Measurements from ENCODE around the gene NXPH1. TPM values are rescaled to one million over a fixed set of nuclear protein-coding genes. Genes with fewer than 3 reads are reported as not detected.

NXPH1 gene
- total RNA-seq, 1 experiment from 2014 or later, result not detected

DNA sequence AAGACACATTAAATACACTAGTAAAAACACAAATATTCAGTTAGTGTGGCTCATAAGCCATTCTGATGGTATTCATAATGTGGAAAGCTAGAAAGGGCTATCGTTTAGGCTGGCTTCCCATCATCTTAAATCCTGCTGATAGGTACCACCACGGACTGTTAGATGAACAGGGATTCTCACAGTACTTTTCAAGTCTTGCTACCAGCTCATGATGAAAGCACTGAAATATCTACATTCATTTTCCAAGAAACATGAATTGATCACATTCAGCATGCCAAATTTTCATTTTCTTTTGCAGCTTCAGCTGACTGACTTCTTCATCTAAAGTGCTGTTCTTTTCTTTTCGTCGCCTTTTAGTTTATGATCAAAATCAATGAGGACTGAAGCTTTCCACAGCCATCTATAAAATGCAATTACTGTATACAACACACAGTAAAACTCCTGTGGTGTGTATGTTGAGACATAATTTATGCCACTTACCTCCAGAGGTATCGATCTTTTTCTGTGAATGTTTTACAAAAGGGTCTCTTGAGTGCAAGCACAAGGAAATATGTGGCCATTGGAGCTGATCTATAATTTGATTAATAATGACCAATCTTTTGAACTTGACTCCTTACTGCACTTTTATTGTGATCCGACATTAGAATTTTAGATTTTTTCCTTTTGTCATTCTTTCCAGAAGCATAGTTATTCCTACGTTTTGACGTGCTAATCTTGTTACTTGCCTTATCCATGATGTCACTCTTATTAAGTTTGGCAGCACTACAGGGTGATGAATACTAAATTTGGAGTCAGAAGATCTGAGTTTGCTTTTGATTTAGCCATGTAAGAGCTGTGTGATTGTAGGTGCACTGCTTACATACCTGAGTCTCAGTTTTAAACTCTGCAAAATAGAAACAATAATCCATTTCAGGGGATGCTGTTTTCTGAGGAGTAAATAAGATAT, 58.4 kb downstream of the NXPH1 start:
- no peak for DNase-seq (ENCODE audit: low read depth)

DNA sequence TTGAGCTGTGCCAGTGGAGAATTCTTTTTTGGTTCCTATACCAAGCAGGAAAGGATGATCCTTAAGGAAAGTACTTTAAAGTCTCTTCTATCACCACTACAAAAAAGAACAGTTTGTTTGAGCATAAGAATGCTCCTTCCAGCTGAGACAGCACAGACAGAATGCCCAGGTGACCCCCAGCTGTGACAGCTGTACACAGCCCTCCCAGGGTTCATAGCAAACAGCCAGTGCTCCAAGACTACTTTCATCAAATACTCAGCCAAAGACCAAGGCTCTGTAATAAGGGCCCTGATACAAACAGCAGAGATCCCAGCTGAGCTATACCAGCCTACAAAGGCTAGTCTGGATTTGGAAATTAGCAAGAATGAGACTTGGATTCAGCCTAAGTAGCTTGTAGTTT, 65.7 kb downstream of the NXPH1 start:
- no peak for DNase-seq (ENCODE audit: low read depth)

DNA sequence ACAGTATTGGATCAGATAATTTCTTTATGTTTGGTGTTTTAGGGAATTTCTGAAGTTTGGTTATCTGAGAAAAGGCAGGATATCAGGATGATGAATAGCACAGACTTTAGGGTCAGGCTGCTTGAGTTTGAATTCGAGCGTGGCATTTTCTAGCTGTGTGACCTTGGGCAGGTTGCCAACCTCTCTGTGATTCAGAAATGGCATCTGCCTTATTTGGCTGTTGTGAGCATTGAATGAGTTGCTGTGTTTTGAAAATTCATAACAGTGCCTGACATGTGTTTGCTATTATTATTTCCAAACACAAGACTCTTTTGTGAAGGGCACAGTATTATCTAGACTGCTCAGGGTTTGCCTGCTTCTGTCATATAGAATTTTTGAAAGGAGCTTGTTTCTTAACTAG, 66.9 kb downstream of the NXPH1 start:
- DNase-seq (ENCODE audit: low read depth), result no peak

DNA sequence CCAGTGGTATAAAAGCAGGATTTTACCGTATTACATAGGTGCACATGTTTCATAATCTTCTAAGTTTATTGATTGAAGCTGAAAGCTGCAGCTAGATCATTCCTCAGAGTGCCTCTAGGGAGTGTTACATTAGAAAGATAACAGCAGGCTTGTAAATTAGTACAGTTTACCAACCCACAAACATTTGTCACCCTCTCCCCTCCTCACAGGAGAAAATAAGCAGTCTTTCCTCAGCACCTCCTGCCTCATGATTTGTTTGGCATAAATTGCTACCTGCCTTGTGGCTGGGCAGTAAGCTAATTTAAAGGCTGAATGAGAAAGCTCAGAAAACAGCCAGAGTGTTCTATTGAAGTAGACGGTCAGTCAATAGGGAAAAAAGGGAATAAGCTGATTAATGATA, 74.2 kb downstream of the NXPH1 start:
- DNase-seq (ENCODE audit: low read depth), result no peak

DNA sequence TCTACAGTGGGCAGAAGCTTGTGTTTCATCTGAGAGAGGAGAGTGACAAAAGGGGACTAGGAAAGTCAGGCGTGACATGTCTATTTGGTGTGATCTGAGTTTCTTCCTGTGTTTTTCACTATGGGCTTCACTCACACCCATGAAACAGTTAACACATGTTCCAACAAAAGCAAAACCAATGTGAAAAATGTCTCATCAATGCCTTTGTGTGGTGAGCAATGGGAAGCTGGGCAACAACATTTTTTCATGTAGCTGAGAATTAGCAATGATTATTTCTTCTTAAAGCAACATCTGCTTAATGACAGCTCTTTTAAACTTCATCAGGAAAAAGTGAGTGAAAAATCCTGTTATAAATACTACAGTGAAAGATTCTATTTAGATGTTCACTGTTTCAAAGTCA, 76.2 kb downstream of the NXPH1 start:
- DNase-seq (ENCODE audit: low read depth), result no peak

DNA sequence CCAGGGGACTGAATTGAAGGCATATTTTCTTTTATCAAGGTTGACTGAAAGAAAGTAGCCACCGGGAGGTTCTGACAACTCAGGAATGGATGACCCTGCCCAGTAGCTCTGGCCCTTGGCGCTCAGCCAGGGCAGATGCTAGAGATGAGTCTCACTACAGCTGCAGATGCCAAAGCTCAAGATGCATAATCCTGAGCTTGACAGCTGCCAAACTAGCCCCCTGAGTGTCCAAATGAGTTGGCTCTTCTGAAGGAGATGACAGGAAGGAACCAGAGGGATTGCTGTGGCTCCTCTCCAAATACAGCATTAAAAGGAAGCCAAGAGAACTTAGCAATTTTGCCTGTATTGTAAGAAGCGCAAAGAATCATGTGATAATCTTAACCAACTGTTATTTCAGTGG, 78.4 kb downstream of the NXPH1 start:
- DNase-seq (ENCODE audit: low read depth), result no peak

DNA sequence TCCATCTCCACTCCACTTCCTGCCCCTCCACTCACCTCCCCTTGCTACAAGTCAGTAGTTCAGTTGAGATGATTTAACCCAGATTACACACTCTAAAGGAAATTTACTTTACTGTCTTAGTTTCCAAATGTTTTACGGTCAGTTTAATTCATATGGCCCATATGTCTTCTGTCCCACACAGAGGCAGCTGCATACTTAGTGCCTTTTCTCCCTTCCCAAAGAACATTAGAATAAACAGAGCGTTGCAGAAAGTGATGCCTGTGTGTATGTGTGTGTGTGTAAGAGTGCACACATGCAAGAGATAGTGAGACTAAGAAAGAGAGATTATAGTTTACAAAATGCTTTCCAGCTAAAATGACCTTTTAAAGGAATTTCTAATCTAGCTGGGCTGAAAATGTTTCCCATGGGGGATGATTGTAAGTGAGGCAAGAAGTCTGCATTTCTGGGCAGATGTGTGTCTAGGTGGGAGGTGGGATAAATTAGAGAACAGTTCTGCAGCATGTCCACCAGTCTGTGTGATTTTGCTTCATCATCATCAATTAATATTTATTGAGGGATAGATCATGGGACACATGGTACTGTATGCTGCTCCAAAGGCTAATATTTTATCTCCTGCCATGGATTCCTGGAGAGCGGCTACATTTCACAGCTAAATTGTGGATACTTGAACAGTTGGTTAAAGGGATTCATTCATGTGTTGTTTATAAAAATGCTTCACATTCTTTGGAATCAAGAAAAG, 81.5 kb downstream of the NXPH1 start:
- DNase-seq (ENCODE audit: low read depth), result no peak

DNA sequence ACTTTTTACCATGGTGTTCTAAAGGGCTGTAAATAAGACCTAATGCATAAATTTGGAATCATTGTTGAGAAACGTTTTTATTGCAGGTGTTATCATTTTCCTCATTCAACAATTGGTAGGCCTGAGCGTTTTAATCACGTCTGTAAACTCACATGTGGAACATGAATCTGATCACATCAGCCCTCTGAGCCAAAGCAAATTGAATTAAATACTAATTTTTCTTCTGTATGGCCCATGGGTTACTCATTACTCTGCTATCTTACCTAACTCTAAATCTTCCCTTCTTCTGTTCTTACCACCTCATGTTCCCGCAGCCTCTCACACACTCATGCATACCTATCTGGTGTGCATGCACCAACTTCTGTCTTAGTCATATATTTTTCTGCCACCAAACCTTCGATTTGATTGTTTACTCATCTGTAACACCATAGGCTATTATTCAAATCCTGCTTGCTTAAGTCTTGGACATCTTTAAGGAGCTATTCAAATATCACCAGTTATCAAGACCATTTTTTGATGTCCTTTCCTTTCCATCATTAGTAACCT, 82.3 kb downstream of the NXPH1 start:
- peak; percentile 58 for DNase-seq (ENCODE audit: low read depth)

DNA sequence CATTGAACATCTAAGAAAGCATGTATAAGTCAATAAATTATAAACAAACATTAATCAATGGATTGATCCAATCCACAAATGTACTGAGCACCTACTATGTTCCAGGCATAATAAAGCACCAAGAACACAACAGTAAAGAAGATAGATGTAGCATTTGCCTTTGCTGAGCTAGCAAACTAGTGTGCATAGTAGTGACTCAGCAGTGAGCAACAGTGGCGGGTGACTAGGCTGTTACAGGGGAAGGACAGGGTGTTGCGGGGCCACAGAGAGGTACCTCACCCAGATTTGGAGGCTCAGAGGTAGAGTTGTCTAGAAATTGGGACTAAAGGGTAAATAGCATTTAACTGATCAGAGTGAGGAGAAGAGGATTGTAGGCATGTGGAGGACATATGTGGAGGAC, 83.6 kb downstream of the NXPH1 start:
- peak; percentile 7 for DNase-seq (ENCODE audit: low read depth)

DNA sequence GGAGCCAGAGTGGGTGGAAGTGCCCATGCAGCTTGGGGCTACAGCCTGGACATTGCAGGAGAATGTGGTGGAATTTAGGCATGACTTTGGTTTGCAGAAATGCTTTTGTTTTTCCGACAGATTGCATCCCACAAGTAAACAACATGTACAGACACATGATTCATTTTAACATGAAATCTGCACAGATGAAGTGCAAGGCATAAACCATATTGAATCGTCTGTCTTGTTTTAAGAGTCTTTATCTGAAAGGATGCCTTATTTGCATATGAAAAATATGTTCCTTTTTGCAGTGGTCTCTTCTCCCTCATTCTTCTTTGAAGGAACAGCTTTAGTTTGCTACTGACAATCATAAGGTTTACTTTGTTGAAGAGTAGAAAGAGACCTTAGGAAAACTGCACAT, 94.9 kb downstream of the NXPH1 start:
- no peak for DNase-seq (ENCODE audit: low read depth)

DNA sequence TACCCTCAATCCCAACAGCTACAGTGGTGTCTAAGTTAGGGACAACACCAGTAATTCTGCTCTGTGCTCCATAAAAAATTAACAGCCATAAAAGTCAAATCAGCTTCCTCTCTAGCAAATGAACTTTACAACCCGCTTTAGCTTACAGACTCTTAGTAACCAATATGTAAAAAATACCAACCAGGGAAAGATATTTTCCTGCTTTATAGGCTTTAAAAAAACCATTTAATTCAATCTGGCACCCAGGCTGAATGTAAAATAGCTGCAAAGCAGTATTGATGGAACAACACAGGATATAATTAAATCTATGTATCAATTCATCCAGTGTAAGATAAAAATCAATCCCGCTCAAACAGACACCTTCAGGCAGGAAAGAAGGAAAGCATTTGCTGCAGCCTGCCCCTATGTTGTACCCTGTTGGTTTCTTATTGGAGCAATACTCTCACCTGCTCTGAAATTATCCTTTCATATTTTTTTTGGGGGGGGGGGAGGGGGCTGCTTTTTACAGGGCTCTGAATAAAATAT, 98.6 kb downstream of the NXPH1 start:
- no peak for DNase-seq (ENCODE audit: low read depth)

DNA sequence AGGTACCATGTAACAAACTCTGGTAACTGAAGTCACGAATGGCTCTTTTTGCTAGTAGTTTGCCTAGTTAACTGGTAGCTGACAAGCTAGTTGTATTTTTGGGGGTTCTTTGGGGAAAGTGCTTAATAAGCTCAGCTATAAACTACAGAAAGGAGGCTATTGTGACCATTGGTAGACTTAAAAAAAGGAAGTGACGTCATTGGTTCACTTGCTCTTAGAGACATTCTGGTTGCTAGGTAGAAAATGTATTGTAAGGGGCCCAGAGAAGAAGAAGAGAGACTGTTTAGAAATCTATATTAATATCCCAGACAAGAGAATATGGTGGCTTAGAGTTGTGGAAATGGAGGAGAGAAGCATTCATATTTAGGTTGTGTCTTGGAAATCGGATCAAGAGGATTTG, 103.0 kb downstream of the NXPH1 start:
- no peak for DNase-seq (ENCODE audit: low read depth)

DNA sequence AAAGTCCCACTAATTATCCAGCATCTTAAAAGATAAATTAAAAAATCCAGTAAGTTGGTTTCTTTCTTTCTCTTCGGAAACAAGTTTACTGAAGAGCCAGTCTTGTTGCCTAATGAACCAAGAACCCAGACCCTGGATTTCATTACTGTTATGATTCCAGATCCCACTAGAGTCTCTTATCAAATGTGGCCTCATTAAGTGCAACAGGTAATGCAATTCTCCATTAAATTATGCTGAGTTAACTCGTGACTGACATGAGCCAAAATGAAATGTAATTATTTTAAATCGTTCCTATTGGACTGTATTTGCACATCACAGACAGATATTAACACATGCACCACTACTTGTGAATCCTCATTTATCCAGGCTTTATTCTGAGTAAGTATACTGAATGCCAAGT, 115.6 kb downstream of the NXPH1 start:
- DNase-seq (ENCODE audit: low read depth), result no peak

DNA sequence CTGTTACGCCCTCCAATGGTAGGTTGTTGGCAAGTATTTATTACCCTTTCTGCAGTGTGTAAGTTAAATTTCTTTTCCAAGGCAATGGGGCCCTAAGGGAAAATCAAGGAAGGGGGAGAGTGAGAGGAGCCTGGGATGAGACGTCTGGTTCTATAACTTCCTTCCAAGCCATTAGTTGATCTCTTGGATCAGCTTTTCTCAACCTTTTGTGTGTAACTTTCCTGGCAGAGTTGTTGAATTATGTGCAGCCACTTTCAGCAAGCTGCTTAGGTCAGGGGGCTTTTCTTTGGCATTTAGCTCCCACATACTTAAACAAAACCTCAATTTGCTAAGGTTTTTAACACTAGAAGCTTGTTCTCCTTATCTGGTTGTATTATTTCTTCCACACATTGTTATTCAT, 127.1 kb downstream of the NXPH1 start:
- DNase-seq (ENCODE audit: low read depth), result no peak

DNA sequence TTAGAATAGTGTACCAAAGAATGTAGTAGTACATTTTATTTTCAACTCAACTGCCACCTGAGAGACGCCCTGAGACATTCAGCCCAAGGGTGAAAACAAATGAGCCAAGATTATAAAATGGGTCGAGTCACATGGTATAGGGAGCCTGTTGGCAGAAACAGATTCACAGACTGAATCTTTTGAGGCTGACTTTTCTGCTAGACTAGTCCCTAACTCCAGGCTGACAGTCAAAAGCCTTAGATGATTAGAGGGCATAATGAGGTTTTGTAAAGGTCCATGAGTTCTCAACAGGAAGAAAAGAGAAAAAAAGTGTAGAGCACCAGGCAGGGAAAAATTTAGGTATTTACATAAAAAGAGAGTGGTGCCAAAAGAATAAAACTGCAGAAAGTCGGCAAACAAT, 128.0 kb downstream of the NXPH1 start:
- DNase-seq (ENCODE audit: low read depth), result no peak

DNA sequence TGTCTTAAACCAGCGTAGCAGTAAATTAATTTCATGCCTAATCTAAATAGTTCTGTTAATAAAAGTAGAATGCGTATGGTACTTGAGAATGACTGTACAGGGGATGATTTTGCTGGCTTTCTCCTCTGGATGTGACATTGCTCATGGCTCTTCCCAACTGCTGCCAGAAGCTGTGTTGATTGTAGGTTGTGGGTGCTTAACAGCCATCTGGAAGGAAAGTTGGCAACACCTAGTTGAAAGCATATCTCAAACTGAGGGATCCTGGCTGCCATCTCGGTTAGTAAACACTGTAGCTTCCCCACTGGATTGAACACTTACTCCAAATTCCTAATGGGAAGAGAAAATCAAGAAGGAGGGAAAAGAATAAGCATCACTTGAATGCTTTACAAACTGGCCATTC, 130.9 kb downstream of the NXPH1 start:
- DNase-seq (ENCODE audit: low read depth), result no peak

DNA sequence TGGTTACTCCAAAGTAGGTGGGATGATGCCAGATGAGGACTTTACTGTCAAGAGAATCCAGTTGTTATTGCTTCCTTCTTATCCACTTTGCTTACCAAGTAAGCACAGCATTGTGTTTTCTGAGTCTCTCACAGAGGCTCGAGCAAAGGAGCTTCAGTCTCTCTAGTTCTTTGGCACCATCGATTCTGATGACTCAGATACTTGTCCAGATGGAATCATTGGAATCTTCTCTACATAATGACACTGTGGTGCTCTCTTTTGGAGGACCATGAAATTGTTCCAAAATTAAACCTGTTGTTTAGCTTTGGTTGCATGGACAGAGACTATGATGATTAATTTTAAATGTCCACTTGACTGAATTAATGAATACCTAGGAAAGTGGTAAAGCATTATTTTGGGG, 132.6 kb downstream of the NXPH1 start:
- DNase-seq (ENCODE audit: low read depth), result no peak

DNA sequence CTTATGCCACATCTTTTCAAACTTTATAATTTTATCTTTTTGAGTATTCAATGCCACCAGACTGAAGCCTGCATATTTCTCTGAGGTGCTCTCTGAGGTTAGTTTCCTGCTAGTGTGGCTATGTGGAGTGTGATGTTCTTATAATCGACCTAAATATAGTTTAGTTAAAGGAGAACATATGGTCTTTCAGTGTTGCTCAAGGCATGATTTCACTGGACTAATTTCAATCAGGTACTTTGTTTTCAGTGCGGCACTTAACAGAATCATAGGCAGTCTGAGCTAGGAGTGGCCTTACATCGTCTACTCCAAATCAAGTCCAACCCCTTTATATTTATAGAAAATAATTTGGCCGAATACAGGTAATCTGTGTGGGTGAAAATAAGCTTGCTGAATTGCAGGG, 134.2 kb downstream of the NXPH1 start:
- DNase-seq (ENCODE audit: low read depth), result no peak

DNA sequence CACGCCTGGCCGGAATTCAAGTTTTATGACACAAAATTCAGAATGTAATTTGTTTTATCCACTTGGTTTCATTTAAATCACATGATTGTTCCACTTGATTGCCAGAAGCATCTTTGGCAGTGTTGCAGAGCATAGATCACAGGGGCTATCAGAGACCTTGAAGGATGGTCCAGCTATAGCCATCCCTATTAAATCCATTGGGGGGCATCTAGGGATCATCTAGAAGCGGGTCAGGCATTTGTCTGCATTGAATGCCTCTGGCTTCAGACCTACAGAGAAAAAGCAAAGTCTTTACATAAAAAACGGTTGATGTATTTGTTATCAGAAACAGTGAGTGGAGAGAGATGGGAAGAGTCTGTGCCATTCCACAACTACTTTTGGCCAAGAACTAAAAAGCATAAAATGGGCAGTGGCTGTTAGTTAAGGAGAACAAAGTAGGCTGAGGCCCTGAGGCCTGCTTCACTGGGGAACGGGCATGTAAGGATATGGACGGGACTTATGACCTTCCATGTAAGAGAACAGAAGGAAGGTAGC, 146.3 kb downstream of the NXPH1 start:
- no peak for DNase-seq (ENCODE audit: low read depth)

DNA sequence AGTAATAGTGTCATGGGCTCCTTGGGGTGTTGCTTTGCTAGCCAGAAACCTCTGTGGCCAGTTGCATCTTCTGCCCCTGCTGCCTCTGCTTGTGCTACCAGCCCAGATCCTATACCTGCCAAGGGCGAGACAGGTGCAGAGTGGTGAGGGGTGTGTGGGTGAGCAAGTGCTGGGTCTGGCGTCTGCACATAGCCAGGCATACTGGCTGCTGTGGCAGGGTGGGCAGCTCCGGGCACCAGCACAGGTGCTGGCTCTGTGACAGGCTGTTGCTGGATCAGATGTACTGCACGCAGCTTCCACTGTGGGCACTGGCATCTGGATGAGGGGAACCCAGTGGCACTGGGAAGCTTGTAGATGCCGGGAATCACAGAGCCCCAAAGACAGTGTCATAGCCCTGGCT, 148.4 kb downstream of the NXPH1 start:
- no peak for DNase-seq (ENCODE audit: low read depth)

DNA sequence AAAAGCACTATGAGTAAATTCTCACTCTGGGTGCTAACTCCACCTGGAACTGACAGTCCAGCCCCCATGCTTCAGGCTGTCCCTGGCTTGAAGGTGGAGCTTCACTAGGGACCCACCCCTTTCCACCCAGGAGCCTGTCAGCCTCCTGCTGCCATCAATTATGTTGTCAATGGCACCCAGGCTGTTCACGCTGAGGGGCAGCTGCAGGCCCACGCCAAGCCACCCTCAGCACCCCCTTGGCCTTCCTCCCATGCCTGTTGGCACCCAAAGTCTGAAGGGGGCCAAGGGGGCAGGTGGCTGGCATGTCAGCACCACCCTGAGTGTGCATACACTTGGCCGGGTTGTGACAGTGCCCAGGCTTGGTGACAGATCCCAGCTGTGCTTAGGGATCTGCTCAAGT, 149.3 kb downstream of the NXPH1 start:
- no peak for DNase-seq (ENCODE audit: low read depth)

DNA sequence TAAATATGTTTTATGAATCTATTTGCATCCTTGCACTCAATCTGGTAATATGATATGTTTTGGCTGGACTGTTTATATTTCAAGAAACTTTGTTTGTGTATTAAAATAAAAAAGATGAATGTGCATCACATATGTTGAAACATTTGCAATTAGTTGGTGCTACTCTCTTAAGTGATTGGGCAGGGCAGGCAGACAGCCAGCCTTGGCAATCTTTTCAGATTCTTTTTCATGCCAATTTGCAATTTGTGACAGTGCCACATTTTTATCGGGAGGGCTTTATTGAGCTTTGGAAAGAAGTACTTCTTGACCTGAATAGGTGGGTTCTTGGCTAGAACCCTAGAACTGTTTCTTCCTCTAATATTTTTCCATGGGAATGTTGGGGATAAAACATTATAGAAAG, 152.2 kb downstream of the NXPH1 start:
- no peak for DNase-seq (ENCODE audit: low read depth)
